Neural progenitor cell (in vitro differentiated cells): ENCODE data around the gene COL4A3. TPM values are rescaled to one million over a fixed set of nuclear protein-coding genes. Genes with fewer than 3 reads are reported as not detected.
A peak's percentile ranks its signal among the peaks of the same experiment; 100 is the strongest.

ENCODE experiments used
- DNase-seq: peaks from one replicate; pipeline ENCODE4 v3.0.0-alpha.2; 2016; ENCODE audit warnings: low spot score
- H2AFZ ChIP-seq: fragments of 200-600 bp; sonication (generic); replicated peaks from 2 replicates; pipeline ENCODE4 v1.6.1; 2016; ENCODE audit warnings: antibody characterized with exemption
- H3F3A ChIP-seq: fragments of 200-600 bp; sonication (generic); 2 replicates; pipeline ENCODE4 v1.6.1; 2016; ENCODE audit warnings: antibody characterized with exemption, low read depth
- H3K27ac ChIP-seq: fragments of 200-600 bp; sonication (generic); 2 replicates; pipeline ENCODE4 v1.5.1; 2016; ENCODE audit warnings: mild to moderate bottlenecking
- H3K27me3 ChIP-seq: fragments of 200-600 bp; sonication (generic); 2 replicates; pipeline ENCODE4 v1.6.1; 2016; ENCODE audit warnings: mild to moderate bottlenecking, moderate library complexity
- H3K36me3 ChIP-seq: fragments of 200-600 bp; sonication (generic); 2 replicates; pipeline ENCODE4 v1.5.1; 2016
- H3K4me1 ChIP-seq: fragments of 200-600 bp; sonication (generic); 2 replicates; pipeline ENCODE4 v1.6.1; 2016; ENCODE audit warnings: mixed run types
- H3K4me2 ChIP-seq: fragments of 200-600 bp; sonication (generic); 2 replicates; pipeline ENCODE4 v1.6.1; 2016
- H3K4me3 ChIP-seq: fragments of 200-600 bp; sonication (generic); 2 replicates; pipeline ENCODE4 v1.5.1; 2016
- H3K79me2 ChIP-seq: fragments of 200-600 bp; sonication (generic); 2 replicates; pipeline ENCODE4 v1.6.1; 2016; ENCODE audit warnings: low read depth
- H3K9ac ChIP-seq: fragments of 200-600 bp; sonication (generic); 2 replicates; pipeline ENCODE4 v1.6.1; 2016
- H3K9me3 ChIP-seq: fragments of 200-600 bp; sonication (generic); 2 replicates; pipeline ENCODE4 v1.5.1; 2016; ENCODE audit warnings: low read depth
- H4K20me1 ChIP-seq: fragments of 200-600 bp; sonication (generic); 2 replicates; pipeline ENCODE4 v1.6.1; 2016; ENCODE audit warnings: low read depth
- H3K27ac Mint-ChIP-seq: 3 replicates; pipeline ENCODE4 v1.8.0; 2021; ENCODE audit warnings: mixed read lengths
- H3K27me3 Mint-ChIP-seq: 2 replicates; pipeline ENCODE4 v1.8.0; 2022; ENCODE audit warnings: low read depth, mild to moderate bottlenecking, inconsistent platforms, moderate library complexity, mixed read lengths; ENCODE audit not compliant: insufficient read depth
- H3K36me3 Mint-ChIP-seq: 3 replicates; pipeline ENCODE4 v1.8.0; 2021; ENCODE audit warnings: mixed read lengths
- H3K4me1 Mint-ChIP-seq: 3 replicates; pipeline ENCODE4 v1.8.0; 2021; ENCODE audit warnings: mixed read lengths
- H3K4me3 Mint-ChIP-seq: 3 replicates; pipeline ENCODE4 v1.8.0; 2021; ENCODE audit warnings: mild to moderate bottlenecking, moderate library complexity, mixed read lengths
- H3K9me3 Mint-ChIP-seq: 3 replicates; pipeline ENCODE4 v1.8.0; 2020; ENCODE audit warnings: mixed read lengths
- EZH2 ChIP-seq: fragments of 200-600 bp; sonication (generic); IDR thresholded peaks from 2 replicates; pipeline ENCODE4 v1.6.1; 2017; ENCODE audit warnings: antibody characterized with exemption, mild to moderate bottlenecking, moderate library complexity
- EZH2phosphoT487 ChIP-seq: fragments of 200-600 bp; sonication (generic); IDR thresholded peaks from 2 replicates; pipeline ENCODE4 v1.6.1; 2017; ENCODE audit warnings: antibody characterized with exemption
- total RNA-seq: library from RNA; depleted of rRNA; stranded (reverse); fragments of >200 nt; gene quantifications from 2 replicates; pipeline ENCODE4 v1.2.3, GENCODE V29; 2015; ENCODE audit warnings: low replicate concordance
- TF ChIP-seq, protein P1 (sequence below): fragments of 200-600 bp; sonication (generic); IDR thresholded peaks from 2 replicates; pipeline ENCODE4 v1.5.1; 2017; ENCODE audit warnings: antibody characterized with exemption, mild to moderate bottlenecking

COL4A3 gene
- total RNA-seq, 1 donor from 2014 or later, result not detected

DNA sequence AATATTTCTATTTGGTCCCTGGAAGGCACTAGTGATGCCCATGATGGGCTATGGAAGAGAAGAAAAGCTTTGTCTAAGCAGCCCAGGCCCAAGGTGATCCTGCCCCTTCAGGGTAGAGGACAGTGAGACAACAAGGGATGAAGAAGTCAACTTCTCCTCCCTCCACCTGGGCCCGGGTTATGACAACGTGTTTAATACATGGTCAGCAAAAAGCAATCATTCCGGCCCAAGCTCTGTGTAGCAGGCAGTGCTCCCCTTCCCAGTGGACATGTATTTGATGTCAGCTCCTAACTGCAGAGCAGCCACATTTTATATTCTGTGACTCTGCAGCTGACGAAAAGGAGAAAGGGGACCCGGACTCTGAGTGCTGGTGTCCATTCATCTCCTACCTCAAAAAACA, 93.4 kb downstream of the COL4A3 start:
- Histone ChIP-seq H3K27ac (no peak overlapping the region), H3K79me2 (no peaks in the 10 kb centered on the region), H2AFZ (no peak overlapping the region), H3K9ac (no peak overlapping the region), H3K4me3 (no peak overlapping the region), H4K20me1 (no peaks in the 10 kb centered on the region), H3K27me3 (no peaks in the 10 kb centered on the region), H3F3A (no peaks in the 10 kb centered on the region), H3K36me3 (no peaks in the 10 kb centered on the region), H3K9me3 (no peaks in the 10 kb centered on the region), H3K4me1 (peaks cover 3% of the 10 kb centered on the region), H3K4me2 (no peak overlapping the region)
- H3K4me1 Mint-ChIP-seq, result peaks cover 3% of the 10 kb centered on the region
- no peaks in the 10 kb centered on the region for H3K9me3 Mint-ChIP-seq
- no peaks in the 10 kb centered on the region for H3K36me3 Mint-ChIP-seq
- TF ChIP-seq EZH2, result no peak
- TF ChIP-seq EZH2phosphoT487, result no peak
- TF ChIP-seq, protein P1, sequence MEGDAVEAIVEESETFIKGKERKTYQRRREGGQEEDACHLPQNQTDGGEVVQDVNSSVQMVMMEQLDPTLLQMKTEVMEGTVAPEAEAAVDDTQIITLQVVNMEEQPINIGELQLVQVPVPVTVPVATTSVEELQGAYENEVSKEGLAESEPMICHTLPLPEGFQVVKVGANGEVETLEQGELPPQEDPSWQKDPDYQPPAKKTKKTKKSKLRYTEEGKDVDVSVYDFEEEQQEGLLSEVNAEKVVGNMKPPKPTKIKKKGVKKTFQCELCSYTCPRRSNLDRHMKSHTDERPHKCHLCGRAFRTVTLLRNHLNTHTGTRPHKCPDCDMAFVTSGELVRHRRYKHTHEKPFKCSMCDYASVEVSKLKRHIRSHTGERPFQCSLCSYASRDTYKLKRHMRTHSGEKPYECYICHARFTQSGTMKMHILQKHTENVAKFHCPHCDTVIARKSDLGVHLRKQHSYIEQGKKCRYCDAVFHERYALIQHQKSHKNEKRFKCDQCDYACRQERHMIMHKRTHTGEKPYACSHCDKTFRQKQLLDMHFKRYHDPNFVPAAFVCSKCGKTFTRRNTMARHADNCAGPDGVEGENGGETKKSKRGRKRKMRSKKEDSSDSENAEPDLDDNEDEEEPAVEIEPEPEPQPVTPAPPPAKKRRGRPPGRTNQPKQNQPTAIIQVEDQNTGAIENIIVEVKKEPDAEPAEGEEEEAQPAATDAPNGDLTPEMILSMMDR, result no peak
- no peak for DNase-seq
- no peak overlapping the region for H3K27ac Mint-ChIP-seq
- H3K27me3 Mint-ChIP-seq, result no peaks in the 10 kb centered on the region
- no peak overlapping the region for H3K4me3 Mint-ChIP-seq

DNA sequence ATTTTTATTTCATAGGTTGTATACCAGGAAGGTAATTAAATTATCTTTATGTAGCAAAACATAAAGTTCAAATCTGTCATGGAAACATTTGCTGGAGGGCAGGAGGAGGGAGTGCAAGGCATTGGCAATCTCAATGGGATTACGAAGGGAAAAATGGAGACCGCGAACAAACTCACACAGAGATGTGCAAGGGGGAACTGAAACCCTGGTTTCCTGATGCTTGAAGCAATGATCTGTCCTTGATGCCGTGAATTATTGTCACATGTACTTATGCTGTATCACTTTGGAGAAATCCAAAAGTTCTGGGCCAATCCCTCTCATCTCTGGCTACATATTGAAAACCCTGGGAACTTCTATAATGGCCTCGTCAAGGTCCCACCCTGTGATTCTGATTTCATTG, 95.6 kb downstream of the COL4A3 start:
- Histone ChIP-seq H3K9me3 (no peaks in the 10 kb centered on the region), H3K9ac (no peak overlapping the region), H3K4me1 (no peaks in the 10 kb centered on the region), H3K4me2 (no peak overlapping the region), H3F3A (no peaks in the 10 kb centered on the region), H3K27ac (no peak overlapping the region), H4K20me1 (no peaks in the 10 kb centered on the region), H3K79me2 (no peaks in the 10 kb centered on the region), H3K4me3 (no peak overlapping the region), H3K27me3 (no peaks in the 10 kb centered on the region), H3K36me3 (no peaks in the 10 kb centered on the region), H2AFZ (no peak overlapping the region)
- Mint-ChIP-seq H3K36me3 (no peaks in the 10 kb centered on the region), H3K4me1 (no peaks in the 10 kb centered on the region), H3K9me3 (no peaks in the 10 kb centered on the region), H3K27me3 (no peaks in the 10 kb centered on the region), H3K4me3 (no peak overlapping the region), H3K27ac (no peak overlapping the region)
- TF ChIP-seq, protein P1, result no peak
- TF ChIP-seq EZH2 (no peak), EZH2phosphoT487 (no peak)
- no peak for DNase-seq

DNA sequence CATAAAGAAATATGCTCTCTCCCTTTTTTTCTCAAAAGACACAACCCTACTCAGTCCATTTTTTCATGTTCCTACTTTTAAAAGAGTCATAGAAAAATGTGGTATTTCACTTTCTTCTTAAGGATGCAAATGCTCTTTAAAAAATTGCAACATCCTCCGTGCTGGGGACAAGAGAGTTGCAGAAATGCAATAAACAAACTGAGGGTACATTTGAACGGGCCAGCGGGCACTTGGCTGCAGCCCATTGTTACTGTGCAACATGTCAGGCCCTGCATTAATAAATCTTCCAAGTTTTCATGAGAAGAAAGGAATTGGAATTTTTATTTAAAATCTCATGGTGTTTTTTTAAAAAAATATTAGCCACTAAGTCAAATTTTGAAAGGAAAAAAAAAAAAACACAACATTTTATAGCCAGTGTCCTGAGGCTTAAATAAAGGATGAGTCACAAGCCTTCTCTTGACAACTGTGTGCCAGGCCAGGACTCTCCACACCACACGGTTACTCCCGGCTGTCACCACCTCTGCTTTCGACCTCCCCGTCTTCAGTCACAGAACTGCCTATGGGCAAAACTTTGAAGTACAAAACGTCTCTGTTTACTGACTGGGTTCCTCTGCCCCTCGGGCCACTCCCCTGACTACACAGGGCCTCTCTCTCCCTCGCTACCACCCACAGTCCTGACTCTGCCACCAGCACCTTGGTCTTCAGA, 103.1 kb downstream of the COL4A3 start:
- H4K20me1 ChIP-seq, result no peaks in the 10 kb centered on the region
- H3K9me3 ChIP-seq, result no peaks in the 10 kb centered on the region
- no peaks in the 10 kb centered on the region for H3K4me1 ChIP-seq
- H3K9me3 Mint-ChIP-seq, result no peaks in the 10 kb centered on the region
- no peaks in the 10 kb centered on the region for H3K36me3 ChIP-seq
- H2AFZ ChIP-seq, result peak overlapping the region; percentile 60
- no peaks in the 10 kb centered on the region for H3K79me2 ChIP-seq
- peaks cover 4% of the 10 kb centered on the region for H3K4me1 Mint-ChIP-seq
- peaks cover 2% of the 10 kb centered on the region for H3K27me3 Mint-ChIP-seq
- no peak overlapping the region for H3K9ac ChIP-seq
- H3K4me3 ChIP-seq, result no peak overlapping the region
- no peak overlapping the region for H3K4me3 Mint-ChIP-seq
- no peak overlapping the region for H3K27ac Mint-ChIP-seq
- H3K4me2 ChIP-seq, result no peak overlapping the region
- TF ChIP-seq EZH2 (no peak), EZH2phosphoT487 (no peak)
- TF ChIP-seq, protein P1, result no peak
- H3K36me3 Mint-ChIP-seq, result no peaks in the 10 kb centered on the region
- no peak overlapping the region for H3K27ac ChIP-seq
- no peak for DNase-seq
- no peaks in the 10 kb centered on the region for H3F3A ChIP-seq
- H3K27me3 ChIP-seq, result no peaks in the 10 kb centered on the region
